Measurements from ENCODE around the gene SPINK1.

Gene SPINK1

DNA sequence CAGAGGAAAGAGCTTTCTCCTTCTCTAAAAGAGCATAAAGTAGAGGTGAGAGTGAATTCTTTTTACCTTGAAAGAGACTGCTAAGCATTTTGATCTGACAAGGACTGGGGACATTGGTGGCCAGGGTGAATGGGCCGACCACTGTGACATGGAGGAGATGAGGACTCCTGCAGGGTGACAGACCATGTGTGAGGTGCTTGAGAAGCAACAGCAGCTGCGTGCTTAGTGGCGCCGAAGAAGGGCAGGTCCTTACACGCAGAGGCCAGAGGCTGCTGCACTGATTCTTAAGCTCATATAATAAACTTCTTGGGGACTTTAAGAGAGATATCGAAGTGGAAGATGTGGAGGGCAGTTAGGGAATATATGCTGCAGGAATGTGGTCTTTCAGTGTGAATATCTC, 40.3 kb downstream of the SPINK1 start:
- no peak overlapping the region for H3K4me3 ChIP-seq (ENCODE audit: control insufficient read depth, low read depth, low read length)
- no peak for DNase-seq (ENCODE audit: low read depth)
- TF ChIP-seq, protein P1, sequence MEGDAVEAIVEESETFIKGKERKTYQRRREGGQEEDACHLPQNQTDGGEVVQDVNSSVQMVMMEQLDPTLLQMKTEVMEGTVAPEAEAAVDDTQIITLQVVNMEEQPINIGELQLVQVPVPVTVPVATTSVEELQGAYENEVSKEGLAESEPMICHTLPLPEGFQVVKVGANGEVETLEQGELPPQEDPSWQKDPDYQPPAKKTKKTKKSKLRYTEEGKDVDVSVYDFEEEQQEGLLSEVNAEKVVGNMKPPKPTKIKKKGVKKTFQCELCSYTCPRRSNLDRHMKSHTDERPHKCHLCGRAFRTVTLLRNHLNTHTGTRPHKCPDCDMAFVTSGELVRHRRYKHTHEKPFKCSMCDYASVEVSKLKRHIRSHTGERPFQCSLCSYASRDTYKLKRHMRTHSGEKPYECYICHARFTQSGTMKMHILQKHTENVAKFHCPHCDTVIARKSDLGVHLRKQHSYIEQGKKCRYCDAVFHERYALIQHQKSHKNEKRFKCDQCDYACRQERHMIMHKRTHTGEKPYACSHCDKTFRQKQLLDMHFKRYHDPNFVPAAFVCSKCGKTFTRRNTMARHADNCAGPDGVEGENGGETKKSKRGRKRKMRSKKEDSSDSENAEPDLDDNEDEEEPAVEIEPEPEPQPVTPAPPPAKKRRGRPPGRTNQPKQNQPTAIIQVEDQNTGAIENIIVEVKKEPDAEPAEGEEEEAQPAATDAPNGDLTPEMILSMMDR (conservative IDR thresholded peaks at IDR 0.05; ENCODE audit: control insufficient read depth, insufficient read depth, low read depth, low read length) = no peak

DNA sequence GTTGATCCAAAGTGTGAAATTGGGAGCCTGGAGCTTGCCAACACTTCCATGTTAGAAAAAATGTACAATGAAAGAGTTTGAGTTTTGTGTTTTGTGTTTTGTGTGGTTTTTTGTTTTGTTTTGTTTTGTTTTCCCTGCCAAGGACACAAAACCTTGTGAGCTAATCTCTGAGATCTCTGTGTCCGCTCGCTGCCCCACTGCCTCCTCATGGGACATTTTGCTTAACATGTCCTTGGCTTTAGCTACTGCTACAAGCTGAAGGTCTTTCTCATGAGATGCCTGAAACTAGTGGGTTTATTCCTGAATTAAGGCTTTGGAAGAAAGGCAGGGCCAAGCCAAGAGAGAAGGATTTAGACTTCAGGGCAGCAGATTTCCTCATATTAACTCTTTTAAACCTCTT, 41.7 kb downstream of the SPINK1 start:
- no peak overlapping the region for H3K4me3 ChIP-seq (ENCODE audit: control insufficient read depth, low read depth, low read length)
- TF ChIP-seq, protein P1 (conservative IDR thresholded peaks at IDR 0.05; ENCODE audit: control insufficient read depth, insufficient read depth, low read depth, low read length) = no peak
- no peak for DNase-seq (ENCODE audit: low read depth)

DNA sequence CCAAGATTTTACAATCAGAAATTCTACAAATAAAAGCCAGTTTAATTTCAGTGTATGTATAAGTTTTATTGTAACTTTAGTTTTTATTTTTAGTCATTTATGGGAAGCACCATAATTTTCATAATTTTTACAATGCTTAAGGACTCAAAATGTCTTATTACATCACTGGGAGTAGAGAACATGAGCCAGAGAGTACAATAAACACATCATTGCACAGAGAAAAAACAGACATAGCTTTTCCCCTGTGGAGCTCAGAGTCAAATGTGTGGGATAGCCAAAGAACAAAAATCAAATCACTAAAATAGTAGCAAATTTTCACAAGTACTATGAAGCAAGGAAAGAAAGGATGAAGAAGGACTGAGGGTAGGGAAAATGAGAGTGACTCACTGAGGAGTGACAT, 43.4 kb downstream of the SPINK1 start:
- DNase-seq (ENCODE audit: low read depth) = no peak
- H3K4me3 ChIP-seq (ENCODE audit: control insufficient read depth, low read depth, low read length) = no peak overlapping the region
- TF ChIP-seq, protein P1 (conservative IDR thresholded peaks at IDR 0.05; ENCODE audit: control insufficient read depth, insufficient read depth, low read depth, low read length) = no peak

DNA sequence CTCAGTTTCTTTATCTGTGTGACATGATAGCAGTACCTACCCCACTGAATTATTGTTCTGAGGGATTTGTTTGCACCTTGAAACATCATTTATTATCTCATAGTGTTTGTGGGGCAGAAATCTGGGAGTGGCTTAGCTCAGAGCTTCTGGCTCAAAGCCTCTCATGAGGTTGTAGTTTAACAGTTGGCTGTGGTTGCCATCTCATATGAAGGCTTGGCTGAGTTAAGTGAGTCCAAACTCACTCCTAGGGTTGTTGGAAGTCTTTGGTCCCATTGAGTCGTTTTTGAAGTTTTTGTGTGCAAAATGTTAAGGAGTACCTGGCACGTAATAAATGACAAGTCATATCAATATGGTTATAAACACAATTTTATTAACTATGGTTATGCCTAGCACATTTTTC, 45.3 kb downstream of the SPINK1 start:
- TF ChIP-seq, protein P1 (conservative IDR thresholded peaks at IDR 0.05; ENCODE audit: control insufficient read depth, insufficient read depth, low read depth, low read length) = no peak
- no peak for DNase-seq (ENCODE audit: low read depth)

DNA sequence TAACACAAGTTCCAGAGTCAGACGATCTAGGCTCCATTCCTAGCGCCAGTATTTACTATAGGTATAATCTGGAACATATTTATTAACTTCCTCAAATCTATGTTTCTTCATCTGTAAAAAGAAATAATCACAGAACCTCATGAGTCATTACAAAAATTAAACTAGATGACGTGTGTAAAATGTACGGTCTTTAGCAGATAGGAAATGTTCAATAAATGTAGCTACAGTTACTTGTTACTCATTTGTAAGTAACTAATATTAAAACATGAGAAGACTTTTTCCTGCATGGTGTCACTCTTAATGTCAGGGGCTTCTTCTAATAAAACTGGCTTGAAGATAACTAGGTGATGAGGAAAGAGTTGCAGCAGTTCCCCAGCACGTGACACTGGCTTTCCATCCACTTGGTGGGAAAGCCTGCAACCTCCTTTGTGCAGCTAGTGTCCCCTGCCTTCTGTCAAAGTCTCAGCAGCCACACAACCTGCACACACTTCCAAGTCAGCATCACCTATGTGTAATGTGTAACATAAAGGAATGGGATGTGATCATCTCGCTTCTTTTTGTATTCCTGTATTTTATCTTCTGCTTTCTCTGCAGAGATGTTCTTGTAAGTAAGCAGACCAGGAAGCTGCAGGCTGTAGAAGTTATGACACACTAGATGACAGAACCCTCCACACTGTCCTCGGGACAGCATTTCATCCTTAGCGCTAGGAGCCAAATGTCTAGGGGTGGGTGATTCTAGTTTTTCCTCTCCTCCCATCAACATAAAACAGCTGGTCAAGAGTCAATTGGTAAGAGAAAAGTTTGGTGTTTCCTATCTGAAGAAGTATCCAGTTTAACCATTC, 47.1 kb downstream of the SPINK1 start:
- no peak overlapping the region for H3K4me3 ChIP-seq (ENCODE audit: control insufficient read depth, low read depth, low read length)
- DNase-seq (ENCODE audit: low read depth) = no peak
- TF ChIP-seq, protein P1 (conservative IDR thresholded peaks at IDR 0.05; ENCODE audit: control insufficient read depth, insufficient read depth, low read depth, low read length) = no peak

More for the DNA sequence above, 45.3 kb downstream of the SPINK1 start:
- no peak overlapping the region for H3K4me3 ChIP-seq (ENCODE audit: control insufficient read depth, low read depth, low read length)

DNA sequence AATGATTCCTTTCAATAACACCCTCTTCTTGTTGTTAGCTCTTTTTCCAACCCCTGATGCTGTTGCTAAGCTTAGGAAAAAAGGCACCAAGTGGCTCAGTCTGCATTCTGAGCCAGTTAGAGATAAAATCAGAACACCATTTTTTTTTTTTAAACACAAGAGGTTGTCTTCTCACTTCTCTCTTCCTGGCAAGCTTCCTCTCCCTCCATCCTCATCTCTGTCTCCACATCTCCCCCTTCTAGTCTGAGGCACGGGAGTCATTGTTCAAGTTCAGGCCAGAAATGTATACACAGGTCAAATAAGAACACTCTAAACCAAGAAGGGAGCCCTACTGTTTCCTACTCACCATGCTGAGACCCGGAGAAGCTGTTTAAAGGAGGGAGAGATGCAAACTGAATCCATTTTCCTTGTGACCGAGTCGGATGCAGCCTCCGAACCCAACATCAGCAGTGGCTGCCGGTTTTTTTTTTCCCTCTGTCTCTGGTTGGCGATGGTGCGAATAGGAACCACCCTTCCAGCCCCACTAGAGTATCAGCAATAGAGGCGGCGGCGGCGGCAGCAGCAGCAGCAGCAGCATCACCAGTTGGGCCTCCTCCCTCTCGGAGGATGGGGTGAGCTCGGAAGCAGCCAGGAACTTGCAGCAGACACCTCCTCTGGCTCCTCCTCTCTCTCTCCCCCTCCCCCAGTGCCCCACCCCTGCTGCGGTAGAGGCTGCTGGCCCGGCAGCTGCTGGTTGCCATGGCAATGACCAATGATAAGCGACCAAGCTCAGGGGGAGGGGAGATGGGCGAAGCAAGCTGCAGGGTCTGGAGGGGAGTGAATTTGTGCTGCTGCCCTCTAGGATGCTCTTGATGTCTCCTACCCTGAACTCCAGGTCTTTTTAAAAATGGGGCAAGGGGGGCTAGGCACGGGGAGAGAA, 49.1 kb downstream of the SPINK1 start, which contains the start of gene JAKMIP2:
Gene JAKMIP2, minus strand, starts transcription at position 619 of the 919 bp plus-strand sequence. CDS start 110,922 bp downstream, outside the sequence.
- peak within 1 kb of the TSS; percentile 34 for H3K4me3 ChIP-seq (ENCODE audit: control insufficient read depth, low read depth, low read length)
- TF ChIP-seq, protein P1 (conservative IDR thresholded peaks at IDR 0.05; ENCODE audit: control insufficient read depth, insufficient read depth, low read depth, low read length) = no peak

More for the DNA sequence above, 49.1 kb downstream of the SPINK1 start, which contains the start of gene JAKMIP2:
- DNase-seq (ENCODE audit: low read depth) = peak; percentile 60

Measured in fibroblast of mammary gland (primary cell).